Peyer's patch (tissue), 4 donors: ENCODE measurements around the gene VSTM2L. TPM values are rescaled to one million over a fixed set of nuclear protein-coding genes. Genes with fewer than 3 reads are reported as not detected.

Source experiments
- DNase-seq, 3 donors: peaks; one replicate each; pipeline ENCODE4 v3.0.0-alpha.2; 2017 to 2019
- H3K27ac ChIP-seq, 4 donors: fragments of 200-600 bp; sonication (generic); one replicate each; pipeline ENCODE4 v1.5.1; 2016 to 2019
- H3K27me3 ChIP-seq, 2 donors: fragments of 200-600 bp; sonication (generic); one replicate each; pipeline ENCODE4 v1.5.1; 2019
- H3K36me3 ChIP-seq, 3 donors: fragments of 200-600 bp; sonication (generic); one replicate each; pipeline ENCODE4 v1.5.1; 2016 to 2019
- H3K4me1 ChIP-seq, 4 donors: fragments of 200-600 bp; sonication (generic); one replicate each; pipeline ENCODE4 v1.5.1; 2016 to 2019
- H3K4me3 ChIP-seq, 4 donors: fragments of 200-600 bp; sonication (generic); 1 replicate in 3 of 4; 2 replicates in 1 of 4; pipeline ENCODE4 v1.5.1; 2016 to 2019; ENCODE audit warnings: mild to moderate bottlenecking in 1 of 4
- H3K9me3 ChIP-seq, 4 donors: fragments of 200-600 bp; sonication (generic); one replicate each; pipeline ENCODE4 v1.5.1; 2016 to 2019; ENCODE audit warnings: mild to moderate bottlenecking in 1 of 4
- CTCF ChIP-seq, 6 experiments: fragments of 450-650 bp in 4 of 6; fragments of 200-600 bp in 2 of 6; sonication (generic) in 1 of 6; IDR thresholded peaks; one replicate each; pipeline ENCODE4 v1.5.1; 2017 to 2019; ENCODE audit warnings: antibody characterized with exemption in 6 of 6, mild to moderate bottlenecking in 3 of 6, moderate library complexity in 1 of 6
- POLR2A ChIP-seq, 2 donors: fragments of 450-650 bp; IDR thresholded peaks; one replicate each; pipeline ENCODE4 v1.5.1; 2017; ENCODE audit warnings: antibody characterized with exemption in 2 of 2, mild to moderate bottlenecking in 2 of 2, moderate library complexity in 2 of 2
- total RNA-seq, 4 donors: library from RNA; depleted of rRNA; stranded (reverse); fragments of >200 nt; gene quantifications; one replicate each; pipeline ENCODE4 v1.1.0, GENCODE V29; 2016

Gene VSTM2L
- total RNA-seq, 4 donors from 2014 or later, result 0.57 to 3.7 (median 0.80) TPM; not detected in 1

- no peak for DNase-seq
- Histone ChIP-seq H3K4me3 (no peak overlapping the region), H3K27ac (no peak overlapping the region), H3K4me1 (peaks cover 0 to 7% (median 6%) of the 10 kb centered on the region in 4 donors), H3K36me3 (peaks cover 0 to 59% (median 0%) of the 10 kb centered on the region in 3 donors), H3K27me3 (no peaks in the 10 kb centered on the region), H3K9me3 (no peaks in the 10 kb centered on the region)
- TF ChIP-seq CTCF (IDR thresholded peaks at IDR 0.05) (no peak), POLR2A (IDR thresholded peaks at IDR 0.05) (no peak)
Observed at GRCh38 chr20:37994512-37994911, 91.6 kb downstream of the VSTM2L start.

Other genes starting within 250 kb of the VSTM2L start
- gene CTNNBL1, start 209.1 kb upstream of the VSTM2L start, total RNA-seq, result 10 to 100 TPM; 16.3 to 30.2 (median 23.6) TPM
- gene TTI1, start 130.3 kb downstream of the VSTM2L start, total RNA-seq, result 10 to 100 TPM in 3 of 4 donors, 1 to 10 TPM in 1; 9.3 to 34.7 (median 14.8) TPM
- 10 to 100 TPM; 44.5 to 55.4 (median 52.4) TPM for gene RPRD1B, start 130.6 kb downstream of the VSTM2L start, total RNA-seq